OCI-M1 (cell line): Measurements from ENCODE around the gene HSPB7.
A peak's percentile ranks its signal among the peaks of the same experiment; 100 is the strongest.
"Not testable (repeated sequence)": the region's sequence is repeated elsewhere in the genome, so short reads cannot be mapped to it uniquely, and the experiment has no call there.

ENCODE experiments used
- DNase-seq: peaks from one replicate; lab custom pipeline; 2025; lab: John Stamatoyannopoulos, UW

Gene HSPB7

GRCh38 chr1:16050328-16050727 lies 32.5 kb upstream of the HSPB7 start:
- DNase-seq, result no peak

- peak; percentile 84 for DNase-seq
These were observed 30.8 kb upstream of the HSPB7 start for GRCh38 chr1:16048573-16049189.

- no peak for DNase-seq
These were observed 30.1 kb upstream of the HSPB7 start for GRCh38 chr1:16047791-16048475.

- no peak for DNase-seq
These were observed 29.0 kb upstream of the HSPB7 start for GRCh38 chr1:16046842-16047241.

- no peak for DNase-seq
These were observed 26.1 kb upstream of the HSPB7 start for GRCh38 chr1:16043950-16044349.

GRCh38 chr1:16043521-16043920 lies 25.7 kb upstream of the HSPB7 start, which contains the start of gene CLCNKB:
Gene CLCNKB (plus strand): TSS chr1:16043782. CDS start chr1:16044493, 711 bp downstream.
- DNase-seq, result no peak

GRCh38 chr1:16042654-16043053 lies 24.8 kb upstream of the HSPB7 start:
- not testable (repeated sequence) for DNase-seq

- no peak for DNase-seq
These were observed 24.3 kb upstream of the HSPB7 start for GRCh38 chr1:16042096-16042495.

- DNase-seq, result no peak
These were observed 23.4 kb upstream of the HSPB7 start for GRCh38 chr1:16041200-16041599.

GRCh38 chr1:16039871-16040270 lies 22.0 kb upstream of the HSPB7 start:
- DNase-seq, result not testable (repeated sequence)

GRCh38 chr1:16038620-16038912 lies 20.7 kb upstream of the HSPB7 start:
- no peak for DNase-seq

- not testable (repeated sequence) for DNase-seq
These were observed 18.6 kb upstream of the HSPB7 start for GRCh38 chr1:16036461-16036860.

- DNase-seq, result not testable (repeated sequence)
These were observed 15.3 kb upstream of the HSPB7 start for GRCh38 chr1:16033103-16033632.

GRCh38 chr1:16032388-16033102 lies 14.7 kb upstream of the HSPB7 start:
- peak; percentile 92 for DNase-seq

- DNase-seq, result no peak
These were observed 13.7 kb upstream of the HSPB7 start for GRCh38 chr1:16031551-16031950.

- DNase-seq, result no peak
These were observed 11.4 kb upstream of the HSPB7 start for GRCh38 chr1:16029288-16029687.

- DNase-seq, result not testable (repeated sequence)
These were observed 11.1 kb upstream of the HSPB7 start for GRCh38 chr1:16029003-16029268.

- no peak for DNase-seq
These were observed 10.6 kb upstream of the HSPB7 start for GRCh38 chr1:16028237-16029002.

- peak; percentile 51 for DNase-seq
These were observed 9.1 kb upstream of the HSPB7 start for GRCh38 chr1:16026723-16027484.

- not testable (repeated sequence) for DNase-seq
These were observed 8.5 kb upstream of the HSPB7 start for GRCh38 chr1:16026302-16026701.

GRCh38 chr1:16023050-16023653 lies 5.3 kb upstream of the HSPB7 start:
- DNase-seq, result no peak
